HG03342 (cell line): ENCODE results near the gene CCDC167.
"Not testable (repeated sequence)": the region's sequence is repeated elsewhere in the genome, so short reads cannot be mapped to it uniquely, and the experiment has no call there.

ENCODE experiments used
- ATAC-seq: cut with Tn5 transposase; IDR thresholded peaks from one replicate; pipeline ENCODE4 v1.9.1; 2021; ENCODE audit warnings: mild to moderate bottlenecking, moderate library complexity; ENCODE audit not compliant: unreplicated experiment

CCDC167 gene

DNA sequence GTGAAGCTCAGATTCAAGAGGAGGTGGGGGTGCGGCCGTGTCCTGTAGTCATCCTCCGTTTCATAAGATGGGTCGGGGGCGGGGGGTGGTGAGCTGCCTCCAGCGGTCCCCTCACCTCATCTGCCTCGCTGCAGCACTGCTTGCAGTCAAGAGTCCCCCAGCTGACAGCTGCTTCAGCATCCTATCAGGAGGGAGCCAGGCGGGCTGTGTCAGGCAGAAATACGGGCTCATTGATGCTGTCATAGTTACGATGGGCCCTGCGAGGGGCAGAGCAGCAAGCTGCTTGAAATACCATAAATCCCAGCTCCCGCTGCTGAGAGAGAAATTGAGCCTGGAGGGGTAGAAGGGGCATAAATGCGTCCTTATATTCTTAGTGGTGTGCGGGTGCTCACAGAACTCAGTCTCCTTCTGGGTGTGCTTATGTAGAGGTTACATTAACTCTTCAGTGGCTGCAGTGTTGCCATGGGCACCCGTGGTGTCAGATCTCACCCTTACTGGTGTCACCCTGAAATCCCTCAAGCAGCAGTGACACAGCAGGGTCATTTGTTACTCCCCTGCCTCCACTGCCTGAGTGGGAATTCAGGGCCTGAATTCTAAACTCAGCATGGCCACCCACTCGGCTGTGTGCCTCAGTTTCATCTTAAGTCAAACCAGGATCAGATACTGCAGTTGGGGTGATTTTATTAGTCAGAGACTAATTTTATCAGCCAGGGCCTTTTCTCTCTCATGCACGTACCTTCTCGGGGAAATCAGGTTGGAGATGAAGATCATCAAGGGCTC, 21.8 kb downstream of the CCDC167 start:
- no peak for ATAC-seq

DNA sequence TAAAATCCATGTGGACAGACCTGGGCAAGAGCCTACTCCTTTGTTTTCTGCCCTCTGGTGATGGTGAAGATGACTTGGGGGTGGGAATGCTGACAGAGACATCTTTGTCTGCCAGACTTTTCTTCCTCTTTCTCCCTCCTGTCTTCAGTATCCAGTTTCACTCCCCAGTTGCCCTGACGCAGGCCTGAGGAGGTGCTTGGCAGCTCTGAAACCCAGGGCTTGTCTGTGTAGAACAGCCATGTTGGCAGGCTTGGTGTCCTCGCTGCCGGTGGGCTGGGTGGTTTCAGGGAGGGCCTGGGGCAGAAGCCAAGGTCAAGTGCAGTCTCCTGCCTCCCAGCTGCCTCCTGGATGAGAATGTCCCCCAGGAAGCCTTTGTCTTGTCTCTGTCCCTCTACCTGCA, 22.5 kb downstream of the CCDC167 start:
- no peak for ATAC-seq

DNA sequence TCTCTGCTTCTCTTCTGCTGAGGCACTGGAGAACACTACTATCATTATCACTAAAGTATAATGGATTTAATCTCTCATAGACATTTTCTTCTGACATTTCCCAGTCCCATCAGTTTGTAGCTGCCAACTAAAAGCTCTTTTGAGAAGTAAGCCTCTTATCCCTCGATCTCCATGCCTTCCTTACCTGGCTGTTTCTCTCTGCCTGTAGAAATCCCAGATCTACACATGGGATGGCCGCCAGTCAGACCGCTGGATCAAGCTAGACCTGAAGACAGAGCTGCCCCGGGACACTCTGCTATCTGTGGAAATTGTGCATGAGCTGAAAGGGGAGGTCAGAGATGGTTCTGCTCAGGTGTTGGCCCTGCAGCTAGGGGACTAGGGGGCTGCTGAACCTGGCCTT, 25.4 kb downstream of the CCDC167 start:
- no peak for ATAC-seq

DNA sequence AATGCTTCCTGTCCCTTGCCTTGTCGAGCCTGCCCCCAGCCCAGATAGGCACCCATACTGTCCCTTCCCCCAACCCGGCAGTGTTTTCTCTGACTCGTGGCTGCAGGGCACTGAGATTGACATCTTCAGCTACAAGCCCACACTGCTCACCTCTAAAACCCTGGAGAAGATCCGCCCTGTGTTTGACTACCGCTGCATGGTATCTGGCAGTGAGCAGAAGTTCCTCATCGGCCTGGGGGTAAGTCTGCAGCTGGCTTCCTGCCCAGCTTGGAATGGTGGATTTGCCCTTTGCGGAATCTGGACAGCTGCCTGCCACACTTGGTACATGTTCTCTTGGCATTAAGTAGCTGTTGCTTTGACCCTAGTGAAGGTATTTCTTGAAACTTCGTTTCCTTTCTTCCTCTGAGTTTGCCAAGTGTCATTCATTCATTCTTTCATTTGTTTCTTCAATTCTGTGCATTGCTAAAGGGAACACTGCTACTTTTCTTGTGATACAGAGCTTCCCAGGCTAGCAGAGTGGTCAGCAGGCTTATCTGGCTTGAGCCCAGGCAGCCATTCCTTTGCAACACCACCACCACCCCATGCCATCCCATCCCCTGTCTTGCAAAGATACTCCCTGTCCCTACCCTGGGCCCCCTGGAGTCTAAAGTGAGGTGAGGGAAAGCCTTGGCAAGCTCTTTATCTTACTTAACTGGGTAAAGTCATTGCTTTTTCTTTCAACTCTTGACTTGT, 26.2 kb downstream of the CCDC167 start:
- ATAC-seq: no peak

DNA sequence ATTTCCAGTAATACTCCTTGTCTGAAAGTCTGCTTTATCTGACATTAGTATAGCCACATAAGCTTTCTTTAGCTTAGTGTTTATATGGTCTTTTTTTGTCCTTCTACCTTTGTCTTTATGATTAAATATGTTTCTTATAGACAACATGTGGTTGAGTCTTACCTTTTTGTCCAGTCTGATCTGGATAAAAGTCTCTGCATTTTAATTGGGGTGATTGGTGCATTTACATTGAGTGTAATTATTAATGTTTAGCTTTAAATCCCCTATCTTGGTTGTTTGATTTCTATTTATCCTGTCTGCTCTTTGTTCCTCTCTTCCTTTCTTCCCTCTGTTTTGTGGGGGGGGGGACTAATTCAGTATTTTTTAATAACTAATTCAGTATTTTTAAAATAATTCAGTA, 32.0 kb downstream of the CCDC167 start:
- ATAC-seq: no peak

DNA sequence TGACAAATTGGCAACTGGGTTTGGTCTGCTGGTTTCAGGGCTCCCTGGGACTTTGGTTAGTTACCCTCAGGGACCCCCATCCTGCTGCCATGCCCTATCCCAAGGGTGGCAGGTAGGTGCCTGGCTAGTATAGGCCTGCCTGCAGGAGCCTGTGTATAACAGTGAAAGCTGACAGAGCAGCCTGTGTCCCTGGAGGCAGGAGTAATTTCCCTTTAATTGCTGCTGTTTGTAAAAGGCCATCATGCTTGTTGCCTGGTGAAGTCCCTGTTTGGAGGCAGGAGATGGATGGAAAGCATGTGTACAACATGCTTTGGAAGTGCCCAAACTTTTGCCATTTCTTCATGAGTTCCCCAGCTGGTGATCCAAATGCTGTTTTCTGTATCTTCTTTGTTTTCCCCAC, 36.6 kb downstream of the CCDC167 start:
- no peak for ATAC-seq

DNA sequence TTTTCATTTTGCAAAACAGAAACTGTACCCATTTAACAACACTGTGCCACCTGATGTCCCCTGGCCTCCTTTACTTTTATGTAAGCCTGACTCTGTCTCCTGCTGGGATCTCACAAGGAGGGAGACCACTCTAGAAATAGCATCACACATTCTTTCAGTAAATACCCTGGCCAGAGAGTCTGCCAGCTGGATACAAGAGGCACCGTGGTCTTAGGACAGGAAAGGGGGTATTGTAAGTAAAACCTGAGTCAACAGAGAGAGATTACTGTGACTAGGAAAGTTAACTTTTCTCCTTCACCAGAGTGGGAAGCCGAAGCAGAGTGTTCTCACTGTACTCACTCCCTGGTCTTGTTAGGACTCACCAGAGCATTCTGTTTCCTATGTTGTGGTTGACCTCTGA, 38.9 kb downstream of the CCDC167 start:
- no peak for ATAC-seq

DNA sequence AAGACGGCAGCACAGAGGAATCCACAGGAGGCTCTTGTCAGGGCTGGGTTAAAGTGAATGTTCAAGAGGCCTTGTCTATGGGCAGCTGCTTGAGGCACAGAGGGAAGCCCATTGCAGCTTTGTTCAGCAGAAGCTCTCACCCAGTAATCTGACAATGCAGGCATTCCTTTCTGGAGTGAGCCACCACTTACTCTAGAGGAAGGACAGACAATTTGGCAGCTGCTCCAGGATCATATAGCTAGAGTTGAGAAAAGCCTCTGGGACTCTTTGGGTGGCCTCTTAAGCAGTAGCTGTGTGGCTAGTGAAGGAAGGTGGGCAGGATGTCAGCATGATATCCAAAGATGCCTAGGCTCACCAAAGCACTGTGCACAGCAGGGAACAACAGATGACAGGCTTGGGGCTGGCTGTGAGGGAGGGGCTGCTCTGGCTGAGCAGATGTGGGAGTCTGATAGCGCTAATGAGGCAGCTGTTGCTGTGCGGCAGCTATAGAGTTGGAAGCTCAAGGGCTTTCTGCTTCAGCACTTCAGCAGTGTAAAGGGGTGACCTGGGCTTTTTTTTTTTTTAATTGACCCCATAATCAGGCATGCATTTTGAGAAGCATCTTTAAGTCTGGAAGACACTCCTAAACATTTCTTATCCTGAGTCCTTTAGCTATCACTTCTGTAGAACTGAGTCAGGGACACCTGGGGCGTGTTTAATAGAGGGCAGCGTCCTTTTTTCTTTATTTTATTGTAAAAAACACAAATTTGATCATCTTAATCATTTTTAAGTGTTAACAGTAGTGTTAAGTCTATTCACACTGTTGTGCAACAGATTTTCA, 39.5 kb downstream of the CCDC167 start:
- ATAC-seq: no peak

DNA sequence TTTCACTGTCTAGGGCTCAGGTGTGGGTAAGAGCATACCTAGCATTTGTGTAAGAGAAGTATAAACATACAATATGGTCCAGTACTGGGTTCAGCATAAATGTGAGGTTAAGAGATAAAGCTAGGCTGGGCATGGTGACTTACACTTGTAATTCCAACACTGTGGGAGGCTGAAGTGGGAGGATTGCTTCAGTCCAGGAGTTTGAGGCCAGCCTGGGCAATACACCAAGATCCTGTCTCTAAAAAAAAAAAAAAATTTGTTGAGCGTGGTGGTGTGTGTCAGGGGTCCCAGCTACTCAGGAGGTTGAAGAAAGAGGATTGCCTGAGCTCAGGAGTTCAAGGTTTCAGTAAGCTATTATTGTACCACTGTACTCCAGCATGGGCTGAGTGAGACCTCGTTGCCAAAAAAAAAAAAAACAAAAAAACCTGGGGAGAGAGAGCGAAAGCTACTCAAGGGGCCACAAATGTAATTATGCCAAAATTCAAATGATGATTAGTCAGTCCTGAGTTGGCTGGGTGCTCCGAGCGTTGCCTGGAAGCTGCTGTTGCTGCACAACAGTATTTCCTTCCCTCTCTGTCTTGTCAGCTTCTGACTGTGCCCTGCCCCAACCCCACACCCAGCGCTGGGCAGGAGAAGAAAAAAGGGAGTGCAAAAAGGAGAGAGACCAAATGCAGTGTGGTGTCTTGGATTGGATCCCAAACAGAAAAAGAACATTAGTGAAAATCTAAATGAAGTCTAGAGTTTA, 42.7 kb downstream of the CCDC167 start:
- ATAC-seq: no peak

DNA sequence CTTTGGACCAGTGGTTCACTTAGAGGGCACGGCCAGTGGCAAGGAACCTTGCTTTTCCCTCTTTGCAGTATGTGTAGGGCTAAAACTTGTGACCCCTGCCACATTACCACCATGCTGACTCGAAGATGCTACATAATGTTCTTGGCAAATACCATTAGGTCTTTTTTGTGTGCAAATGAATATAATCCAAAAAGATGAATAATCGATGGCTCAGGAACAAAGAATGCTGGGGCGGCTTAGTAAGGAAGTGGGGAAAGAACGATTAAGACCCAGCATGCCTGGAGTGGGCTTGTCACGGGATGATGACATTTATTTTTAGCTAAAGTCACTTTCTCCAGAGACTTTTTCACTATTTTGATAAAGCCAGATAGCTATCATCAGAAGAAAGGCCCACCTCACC, 43.6 kb downstream of the CCDC167 start:
- ATAC-seq: no peak

DNA sequence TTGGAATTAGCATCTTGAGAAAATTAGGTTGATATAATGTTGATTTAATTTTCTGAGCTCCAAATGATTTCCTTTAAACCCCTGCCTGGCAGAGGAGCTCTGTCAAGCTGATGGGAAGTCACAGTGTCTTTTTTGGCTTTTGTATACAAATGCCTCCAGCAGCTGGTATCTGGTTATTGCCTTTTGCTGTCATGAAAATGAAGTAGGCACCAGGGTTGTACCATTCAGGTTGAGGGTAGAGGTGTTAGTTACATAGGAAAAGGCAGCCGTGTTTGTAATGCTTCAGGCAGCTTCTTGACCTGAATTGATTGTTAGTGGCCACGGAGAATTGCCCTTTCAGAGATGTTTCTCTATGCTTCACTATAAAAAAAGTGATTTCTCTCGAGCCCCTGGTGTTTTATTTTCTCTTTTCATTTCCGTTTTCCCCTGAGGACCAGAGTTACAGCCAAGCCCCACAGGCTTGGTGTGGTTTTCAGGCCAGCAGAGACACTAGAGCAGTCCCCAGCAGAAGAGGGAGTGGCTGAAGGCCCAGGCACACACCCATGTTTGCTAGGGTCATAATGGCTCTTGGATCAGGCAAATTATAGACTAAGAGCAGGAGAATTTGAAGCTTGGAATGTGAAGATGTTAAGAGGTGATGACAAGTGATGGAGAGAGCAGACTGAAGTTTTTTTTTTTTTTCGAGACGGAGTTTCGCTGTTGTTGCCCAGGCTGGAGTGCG, 45.1 kb downstream of the CCDC167 start:
- no peak for ATAC-seq

DNA sequence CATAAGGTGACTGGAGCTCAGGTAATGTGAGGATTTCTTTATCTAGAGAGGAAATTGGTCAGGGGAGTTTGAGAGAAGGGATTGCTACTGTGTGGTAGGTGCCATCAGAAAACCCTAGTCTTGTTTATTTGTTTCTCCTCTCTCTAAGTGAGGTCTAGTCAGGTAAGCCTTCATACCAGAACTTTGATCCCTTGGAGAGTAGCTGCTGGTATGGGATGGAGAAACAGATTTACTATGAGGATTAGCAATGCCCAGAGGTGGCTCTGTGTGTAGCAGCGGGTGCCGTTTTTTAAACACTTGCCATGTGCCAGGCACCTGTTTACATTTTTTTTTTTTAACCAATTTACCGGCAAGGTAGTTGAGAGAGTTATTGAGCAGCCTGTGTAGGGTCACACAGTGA, 47.2 kb downstream of the CCDC167 start:
- no peak for ATAC-seq

DNA sequence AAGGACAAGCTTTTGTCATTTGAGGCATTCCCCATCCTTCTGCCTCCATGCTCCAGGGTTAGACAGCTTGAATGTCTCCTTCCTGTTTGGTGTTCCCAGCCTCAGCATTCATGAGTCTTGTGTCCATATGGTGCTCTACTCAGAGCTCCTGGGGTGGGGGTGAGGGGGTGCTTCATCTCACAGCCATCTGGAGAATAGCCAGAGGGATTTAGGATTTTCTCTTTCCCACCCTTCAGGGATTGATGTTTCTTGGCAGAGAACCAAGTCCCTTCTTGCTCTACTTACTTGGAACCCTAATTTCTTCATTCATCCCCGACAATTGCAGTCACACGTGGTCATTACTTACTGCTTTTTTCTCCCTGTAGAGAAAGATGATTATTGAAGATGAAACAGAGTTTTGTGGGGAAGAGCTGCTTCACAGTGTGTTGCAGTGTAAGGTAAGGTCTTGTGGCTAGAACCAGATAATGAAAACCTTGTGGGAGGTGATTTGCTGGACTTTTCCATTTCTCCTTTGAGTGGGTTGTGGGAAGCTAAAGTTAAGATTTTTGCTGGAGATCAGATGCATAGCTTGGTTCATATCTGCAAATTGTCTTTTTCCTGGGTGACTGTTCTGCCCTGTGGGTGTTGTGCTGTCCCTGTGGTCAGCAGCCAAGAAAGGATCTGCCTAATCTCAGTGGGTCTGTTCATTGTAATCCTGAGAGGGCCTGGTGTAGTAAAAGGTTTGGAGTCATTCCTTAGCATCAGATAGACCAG, 48.1 kb downstream of the CCDC167 start:
- no peak for ATAC-seq

DNA sequence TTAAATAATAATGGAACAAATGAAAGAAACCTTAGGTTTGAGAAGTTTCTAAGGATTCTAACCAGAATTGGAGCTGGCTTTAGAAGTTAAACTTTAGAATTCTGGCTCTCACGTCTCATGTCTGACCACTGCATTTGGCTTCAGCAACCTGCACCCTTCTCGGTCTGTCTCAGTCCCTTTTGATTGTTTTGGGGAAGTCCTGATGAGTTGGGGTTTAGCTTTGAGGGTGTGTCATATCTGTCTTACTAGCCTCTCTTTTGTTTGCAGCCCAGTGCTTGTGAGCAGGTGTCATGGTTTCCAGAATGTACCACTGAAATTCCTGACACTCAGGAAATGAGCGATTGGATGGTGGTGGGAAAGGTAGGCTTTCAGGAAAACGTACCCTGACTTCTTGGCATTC, 49.7 kb downstream of the CCDC167 start:
- ATAC-seq: no peak

DNA sequence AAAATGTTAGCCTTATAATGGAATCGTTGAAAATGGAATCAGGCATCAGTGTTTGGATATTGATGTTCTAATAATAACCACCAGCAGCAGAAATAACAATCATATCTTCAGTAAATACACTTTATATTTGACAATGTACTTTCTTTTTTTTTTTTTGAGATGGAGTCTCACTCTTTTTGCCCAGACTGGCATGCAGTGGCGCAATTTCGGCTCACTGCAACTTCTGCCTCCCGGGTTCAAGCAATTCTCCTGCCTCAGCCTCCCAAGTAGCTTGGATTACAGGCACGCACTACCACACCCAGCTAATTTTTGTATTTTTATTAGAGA, 56.5 kb downstream of the CCDC167 start:
- not testable (repeated sequence) for ATAC-seq

DNA sequence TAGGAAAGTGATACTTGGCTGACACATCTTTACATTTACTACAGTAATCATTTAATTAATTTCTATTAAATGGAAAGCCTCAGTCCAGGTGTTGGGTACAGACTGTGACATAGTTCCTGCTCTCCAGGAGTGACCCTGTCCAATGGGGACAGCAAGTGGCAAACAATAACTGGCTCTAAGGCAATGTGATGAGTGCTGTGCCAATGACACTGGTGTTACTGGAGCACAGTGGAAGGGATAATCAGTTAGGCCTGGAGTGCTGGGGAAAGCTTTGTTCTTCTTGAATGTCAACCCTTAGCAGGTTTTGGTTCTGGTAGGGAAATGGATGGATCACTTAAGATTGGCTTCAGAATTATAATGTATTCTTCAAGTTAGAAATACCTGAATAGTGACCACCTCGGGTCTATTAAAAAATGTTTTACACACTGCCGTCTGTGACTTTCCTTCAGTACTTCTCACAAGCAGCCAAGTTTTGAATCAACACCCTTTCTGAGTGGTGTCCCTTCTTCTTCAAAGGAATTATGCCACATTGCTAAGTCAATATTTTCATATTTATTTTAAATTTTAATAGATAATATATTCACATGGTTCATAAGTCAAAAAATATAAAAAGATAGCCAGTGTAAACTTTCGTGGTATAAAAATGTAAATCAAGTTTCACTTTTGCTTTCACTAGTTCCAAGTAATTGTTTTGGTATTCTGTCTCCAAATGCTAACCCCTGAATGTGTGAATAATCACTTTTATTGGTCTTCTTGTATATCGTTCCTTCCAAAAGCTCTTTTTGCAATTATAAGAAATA, 57.1 kb downstream of the CCDC167 start:
- ATAC-seq: no peak

DNA sequence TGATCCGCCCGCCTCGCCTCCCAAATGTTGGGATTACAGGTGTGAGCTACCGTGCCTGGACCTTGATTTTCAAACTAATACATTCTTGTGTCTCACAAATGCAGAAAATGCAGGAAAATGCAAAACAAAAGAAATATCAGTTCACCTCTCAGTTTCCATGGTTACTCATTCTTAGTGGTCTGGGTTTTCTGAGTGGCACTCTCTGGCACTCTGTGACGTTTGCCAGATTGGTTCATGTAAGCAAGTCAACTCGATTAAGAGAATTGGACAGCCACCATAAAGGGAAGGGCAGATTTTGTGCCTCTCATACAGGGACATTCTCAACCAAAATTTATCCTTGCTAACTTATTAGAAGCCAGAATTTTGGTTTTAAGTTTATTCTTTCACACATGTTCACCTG, 58.0 kb downstream of the CCDC167 start:
- no peak for ATAC-seq

DNA sequence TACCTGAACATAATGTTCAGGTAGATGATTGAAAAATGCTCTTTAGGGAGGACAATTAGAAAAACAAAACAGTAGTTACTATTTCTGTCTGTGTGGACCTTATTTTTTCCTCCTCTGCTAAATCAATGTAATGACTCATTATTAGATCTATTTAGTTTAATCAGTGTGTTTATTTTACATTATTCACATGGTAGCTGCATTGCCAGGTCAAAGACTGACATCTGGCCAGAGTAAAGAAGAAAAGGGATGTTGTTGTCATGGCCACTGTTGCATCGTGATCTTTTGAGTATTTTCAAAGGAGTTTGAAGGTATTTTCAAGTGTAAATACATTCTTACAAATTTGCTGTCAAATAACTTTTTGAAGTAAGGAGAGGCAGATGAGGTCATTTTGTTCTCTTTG, 60.8 kb downstream of the CCDC167 start:
- ATAC-seq: no peak

DNA sequence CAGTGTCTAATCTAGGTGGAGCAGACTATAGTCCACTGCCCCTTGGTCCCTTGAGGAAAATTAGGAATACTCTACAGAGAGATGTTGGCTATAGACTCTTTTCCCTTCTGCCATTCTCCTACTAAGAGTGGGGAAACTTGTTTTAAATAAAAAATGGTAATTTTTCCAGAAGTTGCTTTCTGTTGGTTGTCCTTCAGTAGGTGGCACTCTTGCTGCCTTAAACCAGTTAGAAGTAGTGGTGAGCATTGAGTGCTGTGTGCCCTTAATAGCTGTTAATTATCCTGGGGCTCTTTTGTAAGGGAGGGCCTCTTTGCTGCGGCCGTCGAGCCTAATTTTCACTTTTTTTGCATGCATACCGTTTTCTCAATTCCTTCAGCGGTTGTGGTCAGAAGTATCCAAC, 63.9 kb downstream of the CCDC167 start:
- ATAC-seq: no peak
